ENCODE data around the gene ELOA.
"Not testable (repeated sequence)": the region's sequence is repeated elsewhere in the genome, so short reads cannot be mapped to it uniquely, and the experiment has no call there.

Gene ELOA

GRCh38 chr1:23787701-23788100, 44.4 kb downstream of the ELOA start:
- no peak for DNase-seq

- DNase-seq: no peak
Measured at GRCh38 chr1:23788695-23789094, 45.4 kb downstream of the ELOA start.

- peak; percentile 91 to 94 for DNase-seq
Measured at GRCh38 chr1:23790696-23791515, 47.6 kb downstream of the ELOA start, which contains the start of gene LYPLA2. LYPLA2 (plus strand) TSS chr1:23791145; CDS start chr1:23792683, 1,538 bp downstream.

- DNase-seq: peak in 1 of 2 experiments; percentile 38
Measured at GRCh38 chr1:23791516-23792047, 48.3 kb downstream of the ELOA start.

- DNase-seq: no peak
Measured at GRCh38 chr1:23792151-23792945, 49.1 kb downstream of the ELOA start.

- peak in 1 of 2 experiments; percentile 40 for DNase-seq
Measured at GRCh38 chr1:23793018-23793781, 49.9 kb downstream of the ELOA start.

- DNase-seq: no peak
Measured at GRCh38 chr1:23793861-23794731, 50.8 kb downstream of the ELOA start.

- not testable (repeated sequence) for DNase-seq
Measured at GRCh38 chr1:23794732-23795182, 51.5 kb downstream of the ELOA start.

- no peak for DNase-seq
Measured at GRCh38 chr1:23795676-23796465, 52.6 kb downstream of the ELOA start.

GRCh38 chr1:23796466-23797271, 53.4 kb downstream of the ELOA start:
- no peak for DNase-seq

GRCh38 chr1:23797478-23798448, 54.5 kb downstream of the ELOA start:
- no peak for DNase-seq

GRCh38 chr1:23798662-23799142, 55.4 kb downstream of the ELOA start:
- no peak for DNase-seq

GRCh38 chr1:23799255-23799569, 55.9 kb downstream of the ELOA start:
- DNase-seq: no peak

- DNase-seq: no peak
Measured at GRCh38 chr1:23799570-23800399, 56.5 kb downstream of the ELOA start.

GRCh38 chr1:23800400-23801337, 57.4 kb downstream of the ELOA start, which contains the start of gene GALE:
GALE (minus strand) TSS chr1:23800754; CDS start chr1:23799007, 1,747 bp downstream.
- DNase-seq: peak; percentile 96 to 97

GRCh38 chr1:23801338-23801748, 58.1 kb downstream of the ELOA start:
- peak in 1 of 2 experiments; percentile 53 for DNase-seq

All from NCI-H2081 (cell line).